GM12878 (cell line): ENCODE data around the gene PRKCE. TPM values are rescaled to one million over a fixed set of nuclear protein-coding genes. Genes with fewer than 3 reads are reported as not detected.

ENCODE experiments used
- ATAC-seq: fragments of 200-7000 bp; cut with Tn5 transposase; 3 replicates; pipeline ENCODE4 v1.9.1; 2020; ENCODE audit warnings: mild to moderate bottlenecking, moderate library complexity
- BruUV-seq: library from RNA; stranded (reverse); fragments of 400-500 nt; replicated peaks from 2 replicates; lab custom pipeline; 2021; lab: Mats Ljungman, UMichigan
- CTCF ChIA-PET: fragments of 300-600 bp; sonication (Branson Sonifier 250); formaldehyde crosslinking; extraction: SDS; loops from one replicate; lab custom pipeline; 2021; ENCODE audit warnings: inconsistent platforms; lab: Yijun Ruan, JAX
- POLR2A ChIA-PET: fragments of 350-600 bp; formaldehyde crosslinking; extraction: SDS; loops from one replicate; lab custom pipeline; 2021; ENCODE audit warnings: inconsistent platforms; lab: Charles Lee
- RAD21 ChIA-PET: fragments of 300-600 bp; sonication (Branson Sonifier 250); formaldehyde crosslinking; loops from one replicate; lab custom pipeline; 2023; ENCODE audit warnings: antibody characterized with exemption; ENCODE audit not compliant: unreplicated experiment; lab: Charles Lee
- SMC1A ChIA-PET: fragments of 300-600 bp; sonication (Branson Sonifier 250); formaldehyde crosslinking; loops from one replicate; lab custom pipeline; 2023; ENCODE audit not compliant: unreplicated experiment, uncharacterized antibody; lab: Charles Lee
- DNase-seq: peaks from one replicate; pipeline ENCODE4 v3.0.0-alpha.2; 2011; ENCODE audit warnings: low read depth, low spot score
- FAIRE-seq: peaks from 3 replicates; lab custom pipeline; 2011; peaks lifted over from hg19 to GRCh38; lab: Jason Lieb, UNC
- H2AFZ ChIP-seq: 2 replicates; pipeline ENCODE4 v1.6.0; 2011; ENCODE audit warnings: low read depth, low read length, control low read depth; ENCODE audit not compliant: control insufficient read depth
- H3K27ac ChIP-seq: 2 replicates; pipeline ENCODE4 v1.5.1; 2011; ENCODE audit warnings: control low read depth; ENCODE audit not compliant: control insufficient read depth, insufficient read depth
- H3K27me3 ChIP-seq, 2 experiments: replicated peaks in 1 of 2; 2 replicates each; pipeline versions ENCODE4 v1.6.0 to v1.6.1; 2011; ENCODE audit warnings: low read length in 1 of 2; ENCODE audit not compliant: control insufficient read depth in 2 of 2, insufficient read depth in 2 of 2
- H3K36me3 ChIP-seq, 2 experiments: 2 replicates each; pipeline ENCODE4 v1.5.1; 2011; ENCODE audit warnings: low read length in 1 of 2; ENCODE audit not compliant: control insufficient read depth in 2 of 2, insufficient read depth in 2 of 2
- H3K4me1 ChIP-seq: 2 replicates; pipeline ENCODE4 v1.6.1; 2011; ENCODE audit warnings: mild to moderate bottlenecking, low read length, moderate library complexity, mixed read lengths; ENCODE audit not compliant: control insufficient read depth, insufficient read depth
- H3K4me2 ChIP-seq: 2 replicates; pipeline ENCODE4 v1.6.0; 2011; ENCODE audit warnings: control low read depth; ENCODE audit not compliant: control insufficient read depth, insufficient read depth
- H3K4me3 ChIP-seq: fragments of 200-600 bp; sonication (generic); 2 replicates; pipeline ENCODE4 v1.5.1; 2016
- H3K79me2 ChIP-seq: 2 replicates; pipeline ENCODE4 v1.6.0; 2011; ENCODE audit warnings: low read length; ENCODE audit not compliant: control insufficient read depth, insufficient read depth
- H3K9ac ChIP-seq: 2 replicates; pipeline ENCODE4 v1.8.0; 2011; ENCODE audit warnings: low read length, control low read depth, mixed read lengths; ENCODE audit not compliant: control insufficient read depth, insufficient read depth
- H3K9me3 ChIP-seq: replicated peaks from 3 replicates; pipeline ENCODE4 v1.5.1; 2011; ENCODE audit warnings: mild to moderate bottlenecking, low read length; ENCODE audit not compliant: control insufficient read depth, insufficient read depth
- H4K20me1 ChIP-seq: 2 replicates; pipeline ENCODE4 v1.6.0; 2011; ENCODE audit not compliant: control insufficient read depth, insufficient read depth
- BMI1 ChIP-seq: fragments of 450-650 bp; IDR thresholded peaks from 2 replicates; pipeline ENCODE4 v1.6.1; 2016; ENCODE audit warnings: mild to moderate bottlenecking, moderate library complexity, borderline replicate concordance
- IKZF2 ChIP-seq, 2 experiments: fragments of 450-650 bp; IDR thresholded peaks; 2 replicates each; pipeline ENCODE4 v1.6.1; 2017; ENCODE audit warnings: mild to moderate bottlenecking in 2 of 2, moderate library complexity in 2 of 2
- IRF5 ChIP-seq: fragments of 450-650 bp; IDR thresholded peaks from 2 replicates; pipeline ENCODE4 v1.6.1; 2017; ENCODE audit warnings: borderline replicate concordance
- LARP7 ChIP-seq: fragments of 450-650 bp; IDR thresholded peaks from 2 replicates; pipeline ENCODE4 v1.6.1; 2017; ENCODE audit warnings: mild to moderate bottlenecking
- MEF2A ChIP-seq: IDR thresholded peaks from 2 replicates; pipeline ENCODE4 v1.6.1; 2011; ENCODE audit warnings: low read depth, mild to moderate bottlenecking, low read length, moderate library complexity; ENCODE audit not compliant: insufficient read depth
- MEF2B ChIP-seq: fragments of 450-650 bp; IDR thresholded peaks from 2 replicates; pipeline ENCODE4 v1.6.1; 2018; ENCODE audit warnings: mild to moderate bottlenecking, moderate library complexity; ENCODE audit not compliant: partially characterized antibody, poor library complexity, severe bottlenecking
- NFIC ChIP-seq: IDR thresholded peaks from 2 replicates; pipeline ENCODE4 v1.6.1; 2012; ENCODE audit warnings: low read depth, mild to moderate bottlenecking, inconsistent platforms, low read length, moderate library complexity
- NFYA ChIP-seq: IDR thresholded peaks from 2 replicates; pipeline ENCODE4 v1.6.1; 2011; ENCODE audit warnings: low read depth, mild to moderate bottlenecking, low read length, improper control_type of control experiment, borderline replicate concordance
- NR2F1 ChIP-seq: fragments of 450-650 bp; conservative IDR thresholded peaks from 2 replicates; pipeline ENCODE4 v1.6.1; 2017; ENCODE audit warnings: mild to moderate bottlenecking
- RAD21 ChIP-seq: IDR thresholded peaks from 2 replicates; pipeline ENCODE4 v1.6.1; 2011; ENCODE audit warnings: mild to moderate bottlenecking, low read depth, low read length, moderate library complexity; ENCODE audit not compliant: insufficient read depth
- RBBP5 ChIP-seq: fragments of 200-600 bp; sonication (generic); conservative IDR thresholded peaks from 2 replicates; pipeline ENCODE4 v1.6.1; 2016
- RCOR1 ChIP-seq: conservative IDR thresholded peaks from 2 replicates; pipeline ENCODE4 v1.6.1; 2012; ENCODE audit warnings: low read depth, low read length, improper control_type of control experiment
- SMAD5 ChIP-seq: IDR thresholded peaks from 2 replicates; pipeline ENCODE4 v1.6.1; 2016; ENCODE audit warnings: antibody characterized with exemption, low read depth
- SMARCA5 ChIP-seq: fragments of 450-650 bp; IDR thresholded peaks from 2 replicates; pipeline ENCODE4 v1.6.1; 2017; ENCODE audit warnings: mild to moderate bottlenecking
- SMC3 ChIP-seq: IDR thresholded peaks from 2 replicates; pipeline ENCODE4 v1.6.1; 2011; ENCODE audit warnings: low read length, improper control_type of control experiment, borderline replicate concordance
- SP1 ChIP-seq: IDR thresholded peaks from one replicate; pipeline ENCODE4 v1.6.1; 2011; ENCODE audit warnings: low read depth, low read length
- STAT1 ChIP-seq: fragments of 450-650 bp; conservative IDR thresholded peaks from 2 replicates; pipeline ENCODE4 v1.6.1; 2014; ENCODE audit warnings: antibody characterized with exemption, mild to moderate bottlenecking
- USF2 ChIP-seq: IDR thresholded peaks from 2 replicates; pipeline ENCODE4 v1.6.1; 2011; ENCODE audit warnings: low read depth, low read length, improper control_type of control experiment, borderline replicate concordance
- ZNF207 ChIP-seq: fragments of 450-650 bp; IDR thresholded peaks from 2 replicates; pipeline ENCODE4 v1.6.1; 2014; ENCODE audit warnings: antibody characterized with exemption, mild to moderate bottlenecking, borderline replicate concordance
- ZNF24 ChIP-seq: fragments of 450-650 bp; IDR thresholded peaks from 2 replicates; pipeline ENCODE4 v1.6.1; 2017; ENCODE audit warnings: antibody characterized with exemption, mild to moderate bottlenecking
- WGBS: methylation state at CpG from one replicate; pipeline ENCODE4 v1.1.6; 2016; ENCODE audit warnings: low lambda C conversion rate; ENCODE audit not compliant: insufficient replicate concordance, insufficient coverage; ENCODE audit errors: missing lambda C conversion rate; 5-methylcytosine and 5-hydroxymethylcytosine counted together
- in situ Hi-C: fragments of 300-500 bp; cut with MboI; formaldehyde crosslinking; loops from 9 replicates; pipeline ENCODE4 v1.14.3; 2018; ENCODE audit warnings: mixed read lengths
- intact Hi-C: fragments of 100-400 bp; cut with micrococcal nuclease; formaldehyde crosslinking; loops from one replicate; pipeline ENCODE4 v1.14.2; 2022; ENCODE audit not compliant: unreplicated experiment
- polyA plus RNA-seq, 11 experiments: library from polyadenylated mRNA; depleted of rRNA in 4 of 11; unstranded in 6 of 11; stranded (reverse) in 5 of 11; fragments of >200 nt; fragmentation: Nextera tagmentation in 4 of 11; fragmentation: Illumina TruSeq in 1 of 11; extraction: Ambion mirVana in 4 of 11; extraction: Trizol in 1 of 11; gene quantifications; 1 replicate in 1 of 11; 2 replicates in 10 of 11; pipeline versions ENCODE4 v1.2.1 to v1.2.3, GENCODE V29; 2011 to 2016; ENCODE audit warnings: inconsistent platforms in 2 of 11, missing spikeins in 2 of 11, low read depth in 1 of 11
- total RNA-seq, 4 experiments: library from RNA; depleted of rRNA in 3 of 4; stranded (reverse); fragments of >200 nt in 3 of 4; fragmentation: Illumina TruSeq in 1 of 4; extraction: Trizol in 1 of 4; gene quantifications; 2 replicates each; pipeline versions ENCODE4 v1.2.1 to v1.2.3, GENCODE V29; 2013 to 2021

PRKCE gene
- total and polyA plus RNA-seq, 10 of the 15 experiments (the other 5 are each of a cell fraction or from before 2014, with no cell fraction given): 2.6 to 28.2 (median 11.3) TPM

- H3K27me3 ChIP-seq: no peaks in the 10 kb centered on the region; a peak in 1 of 4 replicates
- no peaks in the 10 kb centered on the region; the same call in 2 of the 3 replicates for H3K9me3 ChIP-seq
- peak overlapping the region; percentile 51 for H2AFZ ChIP-seq
- POLR2A ChIA-PET: interaction anchor here (0.9 kb wide), 1 partner anchor 190 kb away, joined by 3 read pairs; no protein-coding TSS in a partner anchor
- in situ Hi-C loops: loop anchor here (25.0 kb wide), 1 partner anchor 718 kb away; no protein-coding TSS in a partner anchor
- no peaks in the 10 kb centered on the region for H4K20me1 ChIP-seq
- peak overlapping the region; percentile 42; the same call in 1 of the 2 replicates for H3K9ac ChIP-seq
- 11% methylated on average over 48 of the region's 49 CpGs for WGBS
- RAD21 ChIA-PET: interaction anchor here (0.6 to 4.9 kb wide), 12 partner anchors 9 to 723 kb away, joined by 3 to 39 read pairs (median 5); no protein-coding TSS in a partner anchor
- CTCF ChIA-PET: interaction anchor here (0.7 to 5.0 kb wide), 28 partner anchors 9 to 818 kb away, joined by 3 to 64 read pairs (median 4); no protein-coding TSS in a partner anchor
- DNase-seq (no peak), ATAC-seq (peak; percentile 99), FAIRE-seq (peak; percentile 72)
- H3K27ac ChIP-seq: no peak overlapping the region
- no peaks in the 10 kb centered on the region for H3K36me3 ChIP-seq
- no TSS peak for BruUV-seq
- SMC1A ChIA-PET: interaction anchor here (0.6 to 4.4 kb wide), 21 partner anchors 17 to 419 kb away, joined by 3 to 56 read pairs (median 4); no protein-coding TSS in a partner anchor
- no peaks in the 10 kb centered on the region for H3K4me1 ChIP-seq
- no peaks in the 10 kb centered on the region for H3K79me2 ChIP-seq
- peak overlapping the region; percentile 92 for H3K4me2 ChIP-seq
- intact Hi-C loops: loop anchor here (1.0 to 5.0 kb wide), 3 partner anchors 193 to 348 kb away; no protein-coding TSS in a partner anchor
- peak overlapping the region; percentile 69; the same call in 1 of the 2 replicates for H3K4me3 ChIP-seq
- TF ChIP-seq SMAD5: no peak
- no peak for TF ChIP-seq RCOR1
- TF ChIP-seq NFYA: no peak
- no peak for TF ChIP-seq SP1
- peak; percentile 82; the same call in 1 of the 2 replicates for TF ChIP-seq LARP7
- TF ChIP-seq RAD21: peak; percentile 93
- TF ChIP-seq MEF2B: peak; percentile 37
- no peak for TF ChIP-seq RBBP5
- peak; percentile 94 for TF ChIP-seq SMC3
- TF ChIP-seq ZNF207: 0 out of 2 replicates have a peak, but pooled peaks have one; percentile 28
- no peak for TF ChIP-seq IRF5
- TF ChIP-seq STAT1: 0 out of 2 replicates have a peak, but pooled peaks have one; percentile 33
- no peak for TF ChIP-seq BMI1
- TF ChIP-seq NR2F1: peak; percentile 41
- no peak for TF ChIP-seq NFIC
- 0 out of 2 replicates have a peak, but pooled peaks have one; percentile 45 for TF ChIP-seq ZNF24
- no peak for TF ChIP-seq IKZF2 (IDR thresholded peaks at IDR 0.05)
- TF ChIP-seq MEF2A: no peak
- no peak for TF ChIP-seq USF2
- peak; percentile 93 for TF ChIP-seq SMARCA5
Measured at GRCh38 chr2:45643543-45644542, 7.6 kb upstream of the PRKCE start.
